ENCODE measurements around the gene FOXA3. TPM values are rescaled to one million over a fixed set of nuclear protein-coding genes. Genes with fewer than 3 reads are reported as not detected.

FOXA3 gene
- total and polyA plus RNA-seq, 3 donors from 2014 or later, result 1.5 to 1.7 (median 1.7) TPM

DNA sequence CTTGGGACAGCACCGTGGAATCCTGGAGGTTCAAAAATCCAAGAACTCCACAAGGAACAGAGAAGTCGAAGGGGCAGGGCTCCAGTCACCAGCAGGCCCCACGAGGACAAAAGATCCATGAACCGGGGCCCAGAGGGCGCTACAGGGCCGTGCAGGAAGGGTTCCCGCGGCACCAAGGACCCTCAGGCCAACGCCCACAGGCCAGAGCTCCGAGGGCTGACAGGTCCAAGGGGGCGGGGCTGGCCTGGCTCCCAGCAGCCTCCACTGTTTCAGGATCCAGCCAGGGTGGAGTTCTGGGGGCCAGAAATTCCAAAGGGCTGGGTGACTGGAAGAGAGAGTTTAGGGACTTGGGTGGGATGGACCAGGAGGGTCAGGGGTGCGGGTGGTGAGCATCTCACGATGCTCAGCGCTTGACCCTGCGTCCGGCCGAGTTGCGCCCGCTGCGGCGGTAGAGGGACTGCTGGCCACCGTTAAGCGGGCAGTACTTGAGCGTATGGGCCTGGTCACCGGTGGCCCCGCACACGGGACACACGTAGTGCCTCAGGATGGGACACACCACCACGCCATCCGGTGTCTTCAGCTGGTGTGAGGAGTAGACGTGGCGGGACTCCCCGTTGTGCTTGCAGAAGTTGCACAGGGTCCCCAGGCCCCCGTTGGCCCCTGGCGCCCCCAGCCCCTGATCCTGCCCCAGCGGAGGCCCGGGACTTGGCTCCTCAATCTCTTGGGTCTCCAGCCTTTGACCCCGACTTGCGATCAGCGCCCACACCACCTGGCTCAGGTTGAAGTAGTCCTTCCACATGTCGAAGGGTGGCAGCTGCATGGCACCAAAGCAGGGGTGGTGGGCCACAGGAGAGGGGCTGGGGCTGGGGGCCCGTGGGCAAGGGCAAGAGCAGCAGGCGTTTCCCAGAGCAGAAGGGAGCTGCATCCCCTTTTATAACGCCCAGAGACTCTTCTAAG is 50.0 kb downstream of the FOXA3 start, which contains the start of gene NANOS2:
NANOS2 (minus strand) TSS at position 905 of the 957 bp plus-strand sequence; CDS start at position 820, 85 bp downstream.
- 42 to 58% methylated on average over 5 to 41 of the region's 44 CpGs for WGBS, 2 donors
- intact Hi-C loops (cut with DNase I; ENCODE audit: low total_unique reads), result no loop called here
- no peaks in the 10 kb centered on the region for H3K4me1 ChIP-seq
- no peak for DNase-seq
- H3K36me3 ChIP-seq (ENCODE audit: low read depth, missing control alignments), result no peaks in the 10 kb centered on the region
- H3K4me3 ChIP-seq, result peak within 1 kb of the TSS in 1 of 2 donors; percentile 14
- no peak within 1 kb of the TSS for H3K27ac ChIP-seq
- no peaks in the 10 kb centered on the region for H3K27me3 ChIP-seq
- TF ChIP-seq, protein P1, sequence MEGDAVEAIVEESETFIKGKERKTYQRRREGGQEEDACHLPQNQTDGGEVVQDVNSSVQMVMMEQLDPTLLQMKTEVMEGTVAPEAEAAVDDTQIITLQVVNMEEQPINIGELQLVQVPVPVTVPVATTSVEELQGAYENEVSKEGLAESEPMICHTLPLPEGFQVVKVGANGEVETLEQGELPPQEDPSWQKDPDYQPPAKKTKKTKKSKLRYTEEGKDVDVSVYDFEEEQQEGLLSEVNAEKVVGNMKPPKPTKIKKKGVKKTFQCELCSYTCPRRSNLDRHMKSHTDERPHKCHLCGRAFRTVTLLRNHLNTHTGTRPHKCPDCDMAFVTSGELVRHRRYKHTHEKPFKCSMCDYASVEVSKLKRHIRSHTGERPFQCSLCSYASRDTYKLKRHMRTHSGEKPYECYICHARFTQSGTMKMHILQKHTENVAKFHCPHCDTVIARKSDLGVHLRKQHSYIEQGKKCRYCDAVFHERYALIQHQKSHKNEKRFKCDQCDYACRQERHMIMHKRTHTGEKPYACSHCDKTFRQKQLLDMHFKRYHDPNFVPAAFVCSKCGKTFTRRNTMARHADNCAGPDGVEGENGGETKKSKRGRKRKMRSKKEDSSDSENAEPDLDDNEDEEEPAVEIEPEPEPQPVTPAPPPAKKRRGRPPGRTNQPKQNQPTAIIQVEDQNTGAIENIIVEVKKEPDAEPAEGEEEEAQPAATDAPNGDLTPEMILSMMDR (IDR thresholded peaks at IDR 0.05), result no peak
- no peak for TF ChIP-seq POLR2A (IDR thresholded peaks at IDR 0.05)
- H3K9me3 ChIP-seq, result no peaks in the 10 kb centered on the region

DNA sequence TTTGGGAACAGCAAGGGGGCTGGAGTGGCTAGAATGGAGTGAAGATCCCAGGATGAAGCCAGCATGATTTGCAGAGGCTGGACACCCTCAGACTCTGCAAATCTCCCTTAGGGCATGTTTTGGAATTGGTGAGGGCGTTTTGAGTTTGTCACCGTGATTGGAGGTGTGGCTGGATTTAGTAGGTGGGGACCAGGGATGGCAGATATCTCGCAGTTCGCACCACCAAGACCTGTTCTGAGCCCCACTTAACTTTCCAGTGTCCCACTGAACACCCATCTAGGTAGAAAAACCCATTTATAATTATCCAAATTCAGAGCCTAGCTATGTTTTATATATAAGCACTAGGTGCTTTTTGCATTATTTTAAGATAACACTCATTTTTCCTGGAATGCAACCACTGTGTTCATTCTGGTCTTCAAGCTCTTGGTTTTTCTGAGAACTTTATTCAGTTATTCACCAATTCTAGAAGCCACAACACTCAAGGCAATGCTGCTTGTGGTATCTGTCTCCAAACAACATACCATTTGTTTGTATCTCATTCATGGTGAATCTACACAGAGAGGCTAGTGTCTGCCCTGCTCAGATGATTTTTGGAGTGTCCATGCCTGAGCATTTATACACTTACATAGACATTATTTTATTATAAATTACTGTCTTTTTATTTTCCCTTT is 53.4 kb downstream of the FOXA3 start:
- no peak for TF ChIP-seq POLR2A (IDR thresholded peaks at IDR 0.05)
- TF ChIP-seq, protein P1 (IDR thresholded peaks at IDR 0.05), result no peak
- Histone ChIP-seq H3K36me3 (ENCODE audit: low read depth, missing control alignments) (no peaks in the 10 kb centered on the region), H3K27ac (no peak overlapping the region), H3K4me3 (no peak overlapping the region), H3K27me3 (no peaks in the 10 kb centered on the region), H3K9me3 (no peaks in the 10 kb centered on the region), H3K4me1 (no peaks in the 10 kb centered on the region)
- intact Hi-C loops (cut with DNase I; ENCODE audit: low total_unique reads), result no loop called here
- DNase-seq, result no peak
- 68 to 72% methylated on average over 4 of the region's 4 CpGs for WGBS, 2 donors

DNA sequence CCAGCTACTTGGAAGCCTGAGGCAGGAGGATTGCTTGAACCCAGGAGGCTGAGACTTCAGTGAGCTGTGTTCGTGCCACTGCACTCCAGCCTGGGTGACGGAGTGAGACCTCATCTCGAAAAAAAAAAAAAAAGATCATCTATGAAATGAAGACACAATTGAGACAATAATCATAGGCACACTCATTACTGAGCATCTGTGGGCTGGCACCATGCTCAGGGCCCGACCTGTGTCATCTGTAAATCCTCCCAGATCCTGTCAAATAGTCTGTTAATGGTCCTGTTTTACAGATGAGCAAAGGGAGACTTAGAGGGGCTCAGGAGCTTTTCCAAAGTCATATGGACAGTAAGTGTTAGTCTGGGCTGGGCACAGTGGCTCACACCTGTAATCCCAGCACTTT is 54.6 kb downstream of the FOXA3 start:
- no peaks in the 10 kb centered on the region for H3K27me3 ChIP-seq
- TF ChIP-seq, protein P1 (IDR thresholded peaks at IDR 0.05), result no peak
- no peak for TF ChIP-seq POLR2A (IDR thresholded peaks at IDR 0.05)
- H3K4me1 ChIP-seq, result no peaks in the 10 kb centered on the region
- no peak for DNase-seq
- no peaks in the 10 kb centered on the region for H3K36me3 ChIP-seq (ENCODE audit: low read depth, missing control alignments)
- intact Hi-C loops (cut with DNase I; ENCODE audit: low total_unique reads), result no loop called here
- no peaks in the 10 kb centered on the region for H3K9me3 ChIP-seq
- no peak overlapping the region for H3K27ac ChIP-seq
- WGBS, 2 donors, result 76% methylated on average over 4 of the region's 4 CpGs
- no peak overlapping the region for H3K4me3 ChIP-seq

DNA sequence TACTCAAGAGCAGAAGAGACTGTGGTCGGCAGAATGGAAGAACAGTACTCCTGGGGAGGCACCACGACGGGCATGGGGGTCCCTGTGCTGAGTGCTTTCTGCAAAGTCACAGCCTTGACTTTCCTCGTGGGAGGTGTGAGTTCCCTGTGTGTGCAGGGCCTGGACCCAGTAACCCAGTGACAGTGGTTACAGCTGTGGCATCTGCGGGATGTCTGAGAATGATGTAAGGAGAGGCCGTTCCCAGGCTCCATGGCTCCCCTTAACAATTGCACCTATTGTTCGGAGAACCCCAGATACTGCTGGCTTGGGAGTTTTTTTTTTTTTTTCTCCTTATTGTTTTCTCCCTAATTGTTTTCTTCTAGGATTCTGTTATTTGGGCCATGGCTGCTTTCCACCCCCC is 55.6 kb downstream of the FOXA3 start:
- Histone ChIP-seq H3K27ac (no peak overlapping the region), H3K4me3 (no peak overlapping the region), H3K9me3 (no peaks in the 10 kb centered on the region), H3K27me3 (no peaks in the 10 kb centered on the region), H3K36me3 (ENCODE audit: low read depth, missing control alignments) (no peaks in the 10 kb centered on the region), H3K4me1 (no peaks in the 10 kb centered on the region)
- 32 to 46% methylated on average over 7 of the region's 7 CpGs for WGBS, 2 donors
- DNase-seq, result no peak
- TF ChIP-seq, protein P1 (IDR thresholded peaks at IDR 0.05), result no peak
- TF ChIP-seq POLR2A (IDR thresholded peaks at IDR 0.05), result no peak
- intact Hi-C loops (cut with DNase I; ENCODE audit: low total_unique reads), result no loop called here

All from testis (tissue), 3 donors.